ENCODE data around the gene ASB15. TPM values are rescaled to one million over a fixed set of nuclear protein-coding genes. Genes with fewer than 3 reads are reported as not detected.

The ASB15 gene
- total and polyA plus RNA-seq, 2 of the 4 experiments (the other 2 are of a cell fraction), result not detected

GRCh38 chr7:123573341-123573740 is 28.3 kb upstream of the ASB15 start:
- no peak overlapping the region for H2BK20ac ChIP-seq (ENCODE audit: low read depth, low read length)
- H2AK9ac ChIP-seq (replicated peaks; ENCODE audit: low read depth, low read length, poor library complexity), result no peak overlapping the region
- no peak for DNase-seq
- no peaks in the 10 kb centered on the region for H3K27me3 ChIP-seq (ENCODE audit: control insufficient read depth, insufficient read depth, low read length)
- POLR2A ChIA-PET (ENCODE audit: unreplicated experiment), result no interaction called here
- WGBS, 2 experiments (ENCODE audit: extremely low coverage in 2 of 2, insufficient read length in 1 of 2), result no CpG with 5 or more reads among the region's 3 CpGs
- no peak for ATAC-seq (ENCODE audit: low read depth)
- no peak overlapping the region for H3K14ac ChIP-seq (replicated peaks; ENCODE audit: low read depth, low read length)
- H2AK5ac ChIP-seq (ENCODE audit: low read depth, low read length), result no peak overlapping the region
- dilution Hi-C loops (cut with HindIII; ENCODE audit: low sequenced_read_pairs, unreplicated experiment) (no loop called here), intact Hi-C loops (cut with micrococcal nuclease) (no loop called here), in situ Hi-C loops (cut with MboI; ENCODE audit: low sequenced_read_pairs) (no loop called here)
- no peaks in the 10 kb centered on the region for H4K20me1 ChIP-seq (ENCODE audit: insufficient read depth, low read length)
- H3K4me3 ChIP-seq (ENCODE audit: insufficient read depth, low read depth, low read length), result no peak overlapping the region
- no peak overlapping the region for H3K56ac ChIP-seq (ENCODE audit: extremely low read depth, insufficient read depth, low read length)
- no peaks in the 10 kb centered on the region for H3K9me3 ChIP-seq (ENCODE audit: control insufficient read depth, insufficient read depth, low read length)
- H3K36me3 ChIP-seq (ENCODE audit: control insufficient read depth, insufficient read depth, low read length), result no peaks in the 10 kb centered on the region
- H2BK15ac ChIP-seq (ENCODE audit: low read depth, low read length), result no peak overlapping the region
- no peak overlapping the region for H3K23ac ChIP-seq (ENCODE audit: low read depth, low read length)
- H3K79me1 ChIP-seq (ENCODE audit: low read depth in 1 of 2, low read length in 2 of 2), result no peaks in the 10 kb centered on the region
- no peak overlapping the region for H4K5ac ChIP-seq (ENCODE audit: low read depth, low read length)
- no peak overlapping the region for H2BK120ac ChIP-seq (ENCODE audit: low read depth, low read length)
- no peak overlapping the region for H4K91ac ChIP-seq (ENCODE audit: insufficient read depth, low read depth, low read length)
- no peak overlapping the region for H3K18ac ChIP-seq (ENCODE audit: low read depth, low read length)
- no peak overlapping the region for H3K27ac ChIP-seq (ENCODE audit: insufficient read depth, low read length)
- H3K4ac ChIP-seq (ENCODE audit: low read depth, low read length), result no peak overlapping the region
- CTCF ChIA-PET, result interaction anchor here (0.6 to 0.9 kb wide), 2 partner anchors 79 to 112 kb away, joined by 3 read pairs; no protein-coding TSS in a partner anchor
- H3K9me1 ChIP-seq (ENCODE audit: insufficient read depth, low read length), result no peaks in the 10 kb centered on the region
- no TSS peak for BruUV-seq (replicated peaks)
- no peaks in the 10 kb centered on the region for H3K4me1 ChIP-seq (ENCODE audit: control insufficient read depth, insufficient read depth, low read length)
- no peak overlapping the region for H2AFZ ChIP-seq (replicated peaks; ENCODE audit: low read length, poor library complexity)
- H2BK5ac ChIP-seq (ENCODE audit: low read depth, low read length, poor library complexity, severe bottlenecking), result no peak overlapping the region
- H3K9ac ChIP-seq (ENCODE audit: low read depth, low read length), result no peak overlapping the region
- no peak overlapping the region for H4K8ac ChIP-seq (ENCODE audit: low read depth in 2 of 2, low read length in 2 of 2)
- H3K4me2 ChIP-seq (ENCODE audit: low read depth, low read length), result no peak overlapping the region
- TF ChIP-seq CEBPB (IDR thresholded peaks at IDR 0.05; ENCODE audit: low read depth, low read length) (no peak), MXI1 (IDR thresholded peaks at IDR 0.05; ENCODE audit: borderline replicate concordance, low read depth, low read length) (no peak), RFX5 (IDR thresholded peaks at IDR 0.05; ENCODE audit: low read depth, low read length) (no peak), FOS (IDR thresholded peaks at IDR 0.05; ENCODE audit: low read depth, low read length) (no peak), MAZ (IDR thresholded peaks at IDR 0.05; ENCODE audit: borderline replicate concordance, low read depth, low read length) (no peak), BHLHE40 (IDR thresholded peaks at IDR 0.05; ENCODE audit: low read depth, low read length) (no peak), NFE2L2 (IDR thresholded peaks at IDR 0.05; ENCODE audit: low read depth, low read length) (no peak), CTCF (conservative IDR thresholded peaks at IDR 0.05; ENCODE audit: low read depth, low read length) (no peak), POLR2A (IDR thresholded peaks at IDR 0.05; ENCODE audit: low read depth, low read length) (no peak)
- TF ChIP-seq, protein P1, sequence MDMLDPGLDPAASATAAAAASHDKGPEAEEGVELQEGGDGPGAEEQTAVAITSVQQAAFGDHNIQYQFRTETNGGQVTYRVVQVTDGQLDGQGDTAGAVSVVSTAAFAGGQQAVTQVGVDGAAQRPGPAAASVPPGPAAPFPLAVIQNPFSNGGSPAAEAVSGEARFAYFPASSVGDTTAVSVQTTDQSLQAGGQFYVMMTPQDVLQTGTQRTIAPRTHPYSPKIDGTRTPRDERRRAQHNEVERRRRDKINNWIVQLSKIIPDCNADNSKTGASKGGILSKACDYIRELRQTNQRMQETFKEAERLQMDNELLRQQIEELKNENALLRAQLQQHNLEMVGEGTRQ (IDR thresholded peaks at IDR 0.05; ENCODE audit: low read depth, low read length), result no peak

Data from IMR-90 (cell line).